DOHH2 (cell line): ENCODE measurements around the gene SRP14.
"Not testable (repeated sequence)": the region's sequence is repeated elsewhere in the genome, so short reads cannot be mapped to it uniquely, and the experiment has no call there.

ENCODE experiments used
- H3F3A ChIP-seq: fragments of 200-600 bp; sonication (generic), shearing (Covaris generic); 2 replicates; pipeline ENCODE4 v1.6.0; 2016; ENCODE audit warnings: antibody characterized with exemption, mild to moderate bottlenecking; ENCODE audit not compliant: control insufficient read depth, insufficient read depth
- H3K27ac ChIP-seq: fragments of 200-600 bp; sonication (generic); 2 replicates; pipeline ENCODE4 v1.5.1; 2014; ENCODE audit warnings: low read depth, mild to moderate bottlenecking, low read length, moderate library complexity
- H3K27me3 ChIP-seq: fragments of 200-600 bp; sonication (generic); 2 replicates; pipeline ENCODE4 v1.6.1; 2014; ENCODE audit warnings: mild to moderate bottlenecking, low read length, mixed read lengths; ENCODE audit not compliant: control insufficient read depth
- H3K36me3 ChIP-seq: fragments of 200-600 bp; sonication (generic); 2 replicates; pipeline ENCODE4 v1.6.1; 2014; ENCODE audit warnings: mild to moderate bottlenecking, low read length, moderate library complexity, mixed read lengths; ENCODE audit not compliant: control insufficient read depth
- H3K4me1 ChIP-seq: fragments of 200-600 bp; sonication (generic); 2 replicates; pipeline ENCODE4 v1.6.1; 2014; ENCODE audit warnings: mild to moderate bottlenecking, low read length, mixed read lengths; ENCODE audit not compliant: control insufficient read depth
- H3K4me2 ChIP-seq: fragments of 200-600 bp; sonication (generic); 2 replicates; pipeline ENCODE4 v1.6.0; 2014; ENCODE audit warnings: mild to moderate bottlenecking, low read length, moderate library complexity
- H3K4me3 ChIP-seq: fragments of 200-600 bp; sonication (generic); 2 replicates; pipeline ENCODE4 v1.5.1; 2014; ENCODE audit warnings: mild to moderate bottlenecking, low read length, mixed read lengths
- H3K79me2 ChIP-seq: fragments of 200-600 bp; sonication (generic); 2 replicates; pipeline ENCODE4 v1.6.1; 2014; ENCODE audit warnings: mild to moderate bottlenecking, low read length, mixed read lengths; ENCODE audit not compliant: control insufficient read depth
- H3K9me2 ChIP-seq: fragments of 200-600 bp; sonication (generic); replicated peaks from 2 replicates; pipeline ENCODE4 v1.6.1; 2014; ENCODE audit warnings: mild to moderate bottlenecking, low read length, mixed read lengths; ENCODE audit not compliant: control insufficient read depth
- H3K9me3 ChIP-seq: fragments of 200-600 bp; sonication (generic); 2 replicates; pipeline ENCODE4 v1.6.1; 2014; ENCODE audit warnings: antibody characterized with exemption, low read length, mixed read lengths; ENCODE audit not compliant: control insufficient read depth, insufficient read depth
- H4K20me1 ChIP-seq: fragments of 200-600 bp; sonication (generic); 2 replicates; pipeline ENCODE4 v1.6.0; 2014; ENCODE audit warnings: low read depth, mild to moderate bottlenecking, antibody characterized with exemption, low read length, moderate library complexity; ENCODE audit not compliant: control insufficient read depth, insufficient read depth
- EZH2phosphoT487 ChIP-seq: fragments of 200-600 bp; sonication (generic); IDR thresholded peaks from 2 replicates; pipeline ENCODE4 v1.6.1; 2017; ENCODE audit warnings: borderline replicate concordance, mild to moderate bottlenecking, antibody characterized with exemption, low read length, moderate library complexity, mixed read lengths
- TF ChIP-seq, protein P1 (sequence below): fragments of 200-600 bp; sonication (generic); IDR thresholded peaks from one replicate; pipeline ENCODE4 v1.5.1; 2014; ENCODE audit warnings: antibody characterized with exemption, mild to moderate bottlenecking, low read depth, low read length; ENCODE audit not compliant: poor library complexity, severe bottlenecking

Gene SRP14

DNA sequence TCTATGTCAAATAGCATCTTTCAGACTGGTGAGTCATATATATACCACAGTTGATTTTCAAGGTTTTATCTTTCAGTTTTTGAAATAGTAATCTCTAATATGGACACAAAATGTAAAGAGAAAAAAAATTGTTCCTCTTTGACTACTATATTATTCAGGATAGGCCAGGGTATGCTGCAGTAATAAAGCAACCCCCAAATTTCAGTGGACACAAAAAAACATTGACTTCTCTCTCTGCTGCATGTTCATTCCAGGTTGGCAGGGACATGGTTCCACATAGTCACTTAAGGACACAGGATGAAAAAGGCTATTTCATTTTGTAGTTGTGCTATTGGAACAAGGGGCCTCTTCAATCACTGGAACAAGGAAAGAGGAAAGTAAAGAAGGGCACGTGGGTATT lies 41.1 kb upstream of the SRP14 start:
- Histone ChIP-seq H3K9me2 (no peaks in the 10 kb centered on the region), H3K36me3 (no peaks in the 10 kb centered on the region), H3F3A (peaks cover 28% of the 10 kb centered on the region), H3K79me2 (no peaks in the 10 kb centered on the region), H3K9me3 (no peaks in the 10 kb centered on the region), H3K4me1 (peaks cover 48% of the 10 kb centered on the region), H3K27ac (no peak overlapping the region), H3K27me3 (no peaks in the 10 kb centered on the region), H4K20me1 (no peaks in the 10 kb centered on the region), H3K4me2 (no peak overlapping the region), H3K4me3 (no peak overlapping the region)
- TF ChIP-seq, protein P1, sequence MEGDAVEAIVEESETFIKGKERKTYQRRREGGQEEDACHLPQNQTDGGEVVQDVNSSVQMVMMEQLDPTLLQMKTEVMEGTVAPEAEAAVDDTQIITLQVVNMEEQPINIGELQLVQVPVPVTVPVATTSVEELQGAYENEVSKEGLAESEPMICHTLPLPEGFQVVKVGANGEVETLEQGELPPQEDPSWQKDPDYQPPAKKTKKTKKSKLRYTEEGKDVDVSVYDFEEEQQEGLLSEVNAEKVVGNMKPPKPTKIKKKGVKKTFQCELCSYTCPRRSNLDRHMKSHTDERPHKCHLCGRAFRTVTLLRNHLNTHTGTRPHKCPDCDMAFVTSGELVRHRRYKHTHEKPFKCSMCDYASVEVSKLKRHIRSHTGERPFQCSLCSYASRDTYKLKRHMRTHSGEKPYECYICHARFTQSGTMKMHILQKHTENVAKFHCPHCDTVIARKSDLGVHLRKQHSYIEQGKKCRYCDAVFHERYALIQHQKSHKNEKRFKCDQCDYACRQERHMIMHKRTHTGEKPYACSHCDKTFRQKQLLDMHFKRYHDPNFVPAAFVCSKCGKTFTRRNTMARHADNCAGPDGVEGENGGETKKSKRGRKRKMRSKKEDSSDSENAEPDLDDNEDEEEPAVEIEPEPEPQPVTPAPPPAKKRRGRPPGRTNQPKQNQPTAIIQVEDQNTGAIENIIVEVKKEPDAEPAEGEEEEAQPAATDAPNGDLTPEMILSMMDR, result no peak
- no peak for TF ChIP-seq EZH2phosphoT487

DNA sequence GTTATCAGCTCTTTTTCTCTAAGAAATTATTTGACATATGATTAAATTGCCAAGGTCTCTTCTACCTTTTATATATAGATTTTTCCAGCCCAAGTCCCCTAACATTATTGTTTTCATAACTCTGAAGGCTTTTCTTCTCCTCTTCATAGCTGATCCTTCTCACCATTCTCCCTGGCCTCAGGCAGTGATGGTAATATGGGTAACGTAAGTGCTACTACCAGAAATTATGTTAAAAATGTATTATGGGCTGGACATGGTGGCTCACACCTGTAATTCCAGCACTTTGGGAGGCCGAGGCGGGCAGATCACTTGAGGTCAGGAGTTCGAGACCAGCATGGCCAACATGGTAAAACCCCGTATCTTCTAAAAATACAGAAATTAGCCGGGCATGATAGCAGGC lies 40.5 kb upstream of the SRP14 start:
- Histone ChIP-seq H3K27me3 (no peaks in the 10 kb centered on the region), H3K4me1 (peaks cover 44% of the 10 kb centered on the region), H3K4me2 (no peak overlapping the region), H4K20me1 (no peaks in the 10 kb centered on the region), H3K36me3 (no peaks in the 10 kb centered on the region), H3K9me3 (no peaks in the 10 kb centered on the region), H3K4me3 (no peak overlapping the region), H3K27ac (no peak overlapping the region), H3F3A (peaks cover 28% of the 10 kb centered on the region), H3K9me2 (no peaks in the 10 kb centered on the region), H3K79me2 (no peaks in the 10 kb centered on the region)
- TF ChIP-seq, protein P1, result no peak
- TF ChIP-seq EZH2phosphoT487, result no peak

DNA sequence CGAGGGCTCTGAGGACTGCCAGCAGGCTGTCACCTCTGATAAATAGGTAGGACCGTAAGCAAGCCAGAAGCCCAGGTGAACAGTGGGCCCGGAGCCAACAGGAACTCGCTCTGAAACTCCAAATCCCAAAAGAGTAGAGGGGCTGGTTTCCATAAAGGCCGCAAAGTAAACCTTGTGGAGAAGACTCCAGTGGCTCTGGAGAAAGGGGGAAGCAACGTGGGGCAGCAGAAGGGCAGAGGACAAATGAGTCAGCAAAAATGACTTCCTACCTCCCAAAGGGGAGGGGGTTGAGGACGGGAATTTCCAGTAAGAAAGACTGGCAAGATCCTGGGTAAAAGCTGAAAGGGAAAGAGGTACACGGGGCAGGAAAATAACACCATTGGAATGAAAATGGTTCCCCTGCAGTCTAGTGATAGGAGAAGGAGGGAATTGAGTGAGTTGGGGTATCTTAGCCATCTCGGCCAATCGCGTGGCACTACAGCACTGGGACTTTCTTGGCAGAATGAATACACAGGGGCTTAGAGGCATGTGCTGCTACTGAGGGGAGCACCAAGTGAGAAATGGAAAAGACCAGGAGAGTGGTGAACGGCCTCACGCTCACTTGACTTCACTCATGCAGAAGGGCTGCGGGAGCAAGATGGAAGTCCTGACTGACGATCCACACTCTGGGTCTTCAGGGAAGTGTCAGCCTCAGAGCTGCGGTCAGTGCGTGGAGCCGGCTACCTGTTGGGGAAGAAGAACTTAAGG lies 36.5 kb upstream of the SRP14 start:
- TF ChIP-seq EZH2phosphoT487, result no peak
- TF ChIP-seq, protein P1, result no peak
- H3K27me3 ChIP-seq, result no peaks in the 10 kb centered on the region
- no peak overlapping the region for H3K4me3 ChIP-seq
- no peaks in the 10 kb centered on the region for H3K9me3 ChIP-seq
- H3K79me2 ChIP-seq, result no peaks in the 10 kb centered on the region
- H3F3A ChIP-seq, result peaks cover 23% of the 10 kb centered on the region
- no peak overlapping the region for H3K27ac ChIP-seq
- H3K4me1 ChIP-seq, result peaks cover 6% of the 10 kb centered on the region
- H3K4me2 ChIP-seq, result no peak overlapping the region
- H3K36me3 ChIP-seq, result no peaks in the 10 kb centered on the region
- no peaks in the 10 kb centered on the region for H4K20me1 ChIP-seq
- no peaks in the 10 kb centered on the region for H3K9me2 ChIP-seq

DNA sequence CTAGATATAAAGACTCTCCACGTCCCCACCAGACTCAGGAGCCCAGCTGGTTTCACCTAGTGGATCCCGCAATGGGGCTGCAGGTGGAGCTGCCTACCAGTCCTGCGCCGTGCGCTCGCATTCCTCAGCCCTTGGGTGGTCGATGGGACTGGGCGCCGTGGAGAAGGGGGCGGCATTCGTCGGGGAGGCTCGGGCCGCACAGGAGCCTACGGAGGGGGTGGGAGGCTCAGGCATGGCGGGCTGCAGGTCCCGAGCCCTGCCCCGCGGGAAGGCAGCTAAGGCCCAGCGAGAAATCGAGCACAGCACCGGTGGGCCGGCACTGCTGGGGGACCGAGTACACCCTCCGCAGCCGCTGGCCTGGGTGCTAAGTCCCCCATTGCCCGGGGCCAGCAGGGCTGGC lies 35.7 kb upstream of the SRP14 start:
- peaks cover 22% of the 10 kb centered on the region for H3F3A ChIP-seq
- not testable (repeated sequence) for H3K27ac ChIP-seq, H3K27me3 ChIP-seq

DNA sequence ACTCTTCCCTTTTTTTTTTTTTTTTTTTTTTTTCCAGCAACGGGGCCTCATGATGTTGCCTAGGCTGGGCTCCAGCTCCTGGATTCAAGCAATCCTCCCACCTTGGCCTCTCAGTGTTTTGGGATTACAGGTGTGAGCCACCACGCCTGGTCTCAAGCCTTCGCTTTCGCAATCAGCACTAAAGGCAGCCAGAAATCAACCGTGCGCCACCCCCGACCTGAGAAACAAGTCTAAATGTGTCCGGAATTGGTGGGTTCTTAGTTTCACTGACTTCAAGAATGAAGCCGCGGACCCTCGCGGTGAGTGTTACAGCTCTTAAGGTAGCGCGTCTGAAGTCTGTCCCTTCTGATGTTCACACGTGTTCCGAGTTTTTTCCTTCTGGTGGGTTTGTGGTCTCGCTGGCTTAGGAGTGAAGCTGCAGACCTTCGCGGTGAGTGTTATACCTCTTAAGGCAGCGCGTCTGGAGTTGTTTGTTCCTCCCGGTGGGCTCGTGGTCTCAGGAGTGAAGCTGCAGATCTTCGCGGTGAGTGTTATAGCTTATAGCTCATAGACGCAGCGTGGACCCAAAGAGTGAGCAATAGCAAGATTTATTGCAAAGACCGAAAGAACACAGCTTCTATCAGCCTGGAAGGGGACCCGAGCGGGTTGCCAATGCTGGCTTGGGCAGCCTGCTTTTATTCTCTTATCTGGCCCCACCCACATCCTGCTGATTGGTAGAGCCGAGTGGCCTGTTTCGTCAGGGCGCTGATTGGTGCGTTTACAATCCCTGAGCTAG lies 34.9 kb upstream of the SRP14 start:
- not testable (repeated sequence) for H4K20me1 ChIP-seq

More for the DNA sequence above, 35.7 kb upstream of the SRP14 start:
- H3K79me2 ChIP-seq, H4K20me1 ChIP-seq, H3K36me3 ChIP-seq, H3K9me2 ChIP-seq, H3K4me2 ChIP-seq, H3K4me3 ChIP-seq, H3K9me3 ChIP-seq: not testable (repeated sequence)
- H3K4me1 ChIP-seq, result peaks cover 10% of the 10 kb centered on the region

More for the DNA sequence above, 34.9 kb upstream of the SRP14 start:
- H3K36me3 ChIP-seq, H3K27ac ChIP-seq, H3K27me3 ChIP-seq, H3K9me3 ChIP-seq, H3K4me2 ChIP-seq, H3K79me2 ChIP-seq, H3K9me2 ChIP-seq, H3K4me3 ChIP-seq: not testable (repeated sequence)
- Histone ChIP-seq H3F3A (peaks cover 18% of the 10 kb centered on the region), H3K4me1 (peaks cover 18% of the 10 kb centered on the region)
